Measurements from ENCODE around the gene ASTN2.

ASTN2 gene

DNA sequence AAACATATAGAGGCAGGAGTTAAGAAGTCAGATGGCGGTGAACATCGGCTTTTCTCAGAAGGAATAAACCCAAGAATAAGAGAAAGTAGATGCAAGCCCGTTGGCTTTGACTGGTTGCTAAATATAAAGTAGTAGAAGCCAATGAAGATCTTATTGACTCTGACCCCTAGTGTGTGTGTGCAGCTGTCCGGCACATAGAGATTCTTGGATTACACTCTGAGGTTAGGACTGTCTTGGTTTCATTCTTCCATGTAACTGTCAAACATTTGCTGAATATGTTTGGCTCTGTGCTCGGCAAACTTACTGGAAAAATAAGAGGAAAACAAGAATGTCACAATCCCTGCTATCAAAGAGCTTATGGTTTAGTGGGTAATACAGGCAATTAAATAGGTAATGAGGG lies 54.9 kb downstream of the ASTN2 start:
- no peak for DNase-seq (ENCODE audit: low spot score)

GRCh38 chr9:117355542-117355941 lies 59.3 kb downstream of the ASTN2 start:
- DNase-seq (ENCODE audit: low spot score): no peak

GRCh38 chr9:117354997-117355396 lies 59.9 kb downstream of the ASTN2 start:
- no peak for DNase-seq (ENCODE audit: low spot score)

GRCh38 chr9:117354244-117354847 lies 60.5 kb downstream of the ASTN2 start:
- no peak for DNase-seq (ENCODE audit: low spot score)

DNA sequence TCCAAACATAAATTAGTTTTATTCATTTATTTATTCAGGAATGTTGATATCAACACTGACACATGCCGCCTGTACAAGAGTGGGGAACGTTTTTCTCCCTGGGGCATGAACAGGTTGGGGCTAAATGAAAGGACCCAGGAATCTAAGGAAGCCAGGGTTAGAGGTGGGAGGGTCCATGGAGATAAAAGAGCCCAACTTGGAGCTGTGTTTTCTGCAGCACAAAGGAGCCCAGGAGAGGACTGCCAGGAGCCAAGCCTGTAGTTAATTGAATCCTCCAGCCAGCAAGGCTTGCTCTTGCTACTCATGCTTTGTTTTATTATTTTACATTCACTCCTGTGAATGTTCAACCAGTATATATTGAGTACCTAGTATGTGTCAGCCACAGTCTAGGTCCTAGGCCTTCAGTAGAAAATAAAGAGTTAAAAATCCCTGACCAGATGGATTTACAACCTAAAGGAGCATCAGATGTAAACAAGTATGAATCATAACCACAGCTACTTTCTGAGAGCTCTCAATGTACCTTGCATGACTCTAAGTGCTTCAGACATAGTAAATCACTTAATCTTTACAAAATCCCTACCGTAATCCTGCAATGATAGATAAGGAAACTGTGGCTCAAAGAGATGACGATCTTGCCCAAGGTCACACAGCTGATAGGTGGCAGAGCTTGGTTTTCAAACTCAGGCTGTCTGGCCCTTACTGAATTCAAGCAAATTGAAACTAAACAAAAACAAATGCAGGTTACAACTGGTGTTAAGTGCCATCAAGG lies 69.8 kb downstream of the ASTN2 start:
- DNase-seq (ENCODE audit: low spot score): no peak

DNA sequence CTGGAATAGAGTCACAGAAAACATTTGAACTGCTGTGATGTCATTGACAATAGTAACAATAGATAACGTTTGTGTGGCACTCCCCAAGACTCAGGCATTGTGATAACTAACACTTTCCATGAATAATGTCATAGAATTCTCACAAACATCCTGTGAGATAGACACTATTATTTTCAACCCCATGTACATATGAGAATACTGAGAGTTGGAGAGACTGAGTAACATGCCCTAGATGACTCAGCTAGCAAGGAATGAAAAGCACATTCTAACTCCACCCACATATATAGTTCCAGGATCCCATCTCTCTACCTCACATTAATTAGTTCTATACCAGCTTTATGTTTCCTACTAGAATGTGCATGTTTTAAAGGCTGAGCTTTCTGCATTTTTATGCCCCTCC lies 71.4 kb downstream of the ASTN2 start:
- no peak for DNase-seq (ENCODE audit: low spot score)

DNA sequence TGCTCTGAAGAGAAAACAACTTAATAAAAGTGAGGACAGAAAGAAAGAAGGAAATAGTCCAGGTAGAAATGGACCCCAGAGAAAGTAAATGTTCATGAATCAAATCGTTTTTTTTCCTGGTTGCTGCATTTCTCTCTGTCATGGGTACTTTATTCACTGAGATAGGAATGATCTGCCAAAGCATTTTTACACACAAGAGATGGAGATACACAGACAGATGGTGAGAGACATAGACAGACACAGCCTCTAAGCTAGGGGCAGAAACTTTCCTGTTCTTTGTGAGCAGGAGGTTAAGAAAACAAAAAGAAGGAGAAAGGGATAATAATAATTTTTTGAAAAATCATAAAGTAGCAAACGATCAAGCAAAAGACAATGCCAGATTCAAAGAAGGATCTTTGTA lies 73.7 kb downstream of the ASTN2 start:
- DNase-seq (ENCODE audit: low spot score): no peak

DNA sequence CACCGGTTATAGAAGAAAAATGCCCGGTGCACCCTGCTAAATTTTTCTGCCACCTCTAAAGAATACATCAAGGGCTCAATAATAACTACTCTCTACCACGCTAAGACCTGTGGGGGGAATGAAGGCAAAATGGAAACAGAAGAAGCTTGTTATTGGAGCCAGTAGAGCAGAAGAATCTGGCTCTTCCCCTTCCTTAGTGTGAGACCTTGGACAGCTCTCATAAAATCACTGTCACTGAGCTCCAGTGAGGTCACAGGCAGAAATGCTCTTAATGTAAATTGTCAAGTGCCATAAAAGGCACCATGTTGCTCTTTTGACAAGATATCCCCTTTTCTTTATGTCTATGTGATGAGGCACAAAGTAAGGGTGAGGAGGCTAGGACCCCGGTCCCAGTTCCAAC lies 74.4 kb downstream of the ASTN2 start:
- no peak for DNase-seq (ENCODE audit: low spot score)

GRCh38 chr9:117335837-117336433 lies 78.9 kb downstream of the ASTN2 start:
- DNase-seq (ENCODE audit: low spot score): no peak

GRCh38 chr9:117334101-117334500 lies 80.8 kb downstream of the ASTN2 start:
- DNase-seq (ENCODE audit: low spot score): no peak

GRCh38 chr9:117325831-117326230 lies 89.0 kb downstream of the ASTN2 start:
- DNase-seq (ENCODE audit: low spot score): no peak

DNA sequence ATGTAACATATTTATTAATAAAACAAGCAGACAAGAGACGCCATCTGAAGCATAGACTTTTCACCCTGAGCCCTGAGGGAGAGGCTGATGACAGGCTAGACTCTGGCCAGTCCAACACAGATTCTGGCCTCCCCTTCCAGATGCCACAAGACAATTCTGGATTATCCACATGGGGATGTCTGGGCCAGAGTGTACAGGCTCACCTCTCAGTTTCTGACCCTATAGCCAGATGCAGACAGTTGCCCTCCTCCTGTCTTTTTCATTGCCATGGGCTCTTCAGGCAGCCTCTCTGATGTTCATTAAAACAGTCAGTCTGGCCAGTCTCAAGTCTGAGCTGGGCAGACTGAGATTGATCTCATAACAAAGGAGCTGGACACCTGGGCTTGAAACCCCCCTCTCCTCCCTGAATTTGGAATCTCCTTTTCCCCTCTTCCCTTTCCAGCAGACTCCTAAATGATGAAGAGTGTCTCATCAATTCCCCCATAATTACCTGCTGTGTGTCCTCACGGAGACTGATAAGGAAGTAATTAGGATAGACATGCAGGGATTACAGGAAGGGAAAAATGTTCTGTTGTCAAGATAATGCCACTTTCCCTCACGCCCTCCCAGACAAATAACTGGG lies 89.6 kb downstream of the ASTN2 start:
- DNase-seq (ENCODE audit: low spot score): no peak

DNA sequence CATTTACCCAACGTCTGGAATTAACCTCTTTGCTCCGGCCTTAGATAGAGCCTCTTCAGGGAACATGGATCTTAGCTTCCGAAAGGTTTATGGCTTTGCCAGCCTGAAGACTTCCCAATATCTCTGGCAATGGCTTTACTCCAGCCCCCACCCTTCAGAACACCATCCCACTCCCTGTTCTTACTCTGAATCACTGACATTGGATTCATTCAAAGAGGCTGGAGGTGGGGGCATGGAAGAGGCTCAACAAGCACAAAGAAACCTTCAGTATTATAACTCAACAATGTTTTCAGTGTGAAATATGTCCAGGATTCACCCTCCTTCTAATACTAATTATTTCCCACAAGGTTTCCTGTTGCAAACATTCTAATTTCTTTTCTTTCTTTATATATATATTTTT lies 91.5 kb downstream of the ASTN2 start:
- DNase-seq (ENCODE audit: low spot score): no peak

- DNase-seq (ENCODE audit: low spot score): no peak
Measured at GRCh38 chr9:117317192-117317591, 97.7 kb downstream of the ASTN2 start.

DNA sequence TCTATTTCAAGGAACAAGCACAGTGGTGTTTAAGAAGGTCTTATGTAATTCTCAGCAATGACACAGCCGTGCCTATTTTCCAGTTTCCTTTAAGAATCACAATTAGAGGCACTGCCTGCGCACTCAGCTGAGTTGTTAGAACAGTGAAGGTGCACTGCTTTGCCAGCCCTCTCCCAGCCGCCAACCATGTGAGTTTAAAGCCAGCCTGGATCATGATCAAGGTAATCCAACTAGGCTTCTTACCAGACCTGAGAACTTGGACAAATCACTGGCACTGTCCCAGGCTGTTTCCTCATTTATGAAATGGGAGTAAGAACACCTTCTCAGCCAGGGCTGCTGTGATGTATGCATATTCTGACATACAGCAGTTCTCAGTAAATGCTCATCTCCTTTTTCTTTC lies 99.6 kb downstream of the ASTN2 start:
- DNase-seq (ENCODE audit: low spot score): no peak

DNA sequence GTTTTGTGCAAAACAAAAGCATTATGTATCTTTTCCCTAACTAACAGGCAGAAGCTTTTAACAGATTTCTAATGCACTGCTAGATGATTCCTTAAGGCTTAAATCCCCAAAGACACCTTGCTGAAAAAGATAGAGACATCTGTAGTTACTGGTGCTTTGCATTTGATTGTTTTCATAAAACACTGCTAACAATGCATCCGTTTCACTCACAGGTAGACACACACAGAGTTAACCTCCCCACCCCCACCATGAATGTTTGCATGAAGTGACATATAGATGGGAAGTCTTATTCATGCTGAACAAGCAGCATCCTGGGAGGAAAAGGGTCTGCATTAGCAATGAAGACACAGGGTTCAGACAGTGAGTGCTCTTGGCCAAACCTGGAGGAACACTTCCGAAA lies 100.9 kb downstream of the ASTN2 start:
- DNase-seq (ENCODE audit: low spot score): no peak

- no peak for DNase-seq (ENCODE audit: low spot score)
Measured at GRCh38 chr9:117307701-117308100, 107.2 kb downstream of the ASTN2 start.

DNA sequence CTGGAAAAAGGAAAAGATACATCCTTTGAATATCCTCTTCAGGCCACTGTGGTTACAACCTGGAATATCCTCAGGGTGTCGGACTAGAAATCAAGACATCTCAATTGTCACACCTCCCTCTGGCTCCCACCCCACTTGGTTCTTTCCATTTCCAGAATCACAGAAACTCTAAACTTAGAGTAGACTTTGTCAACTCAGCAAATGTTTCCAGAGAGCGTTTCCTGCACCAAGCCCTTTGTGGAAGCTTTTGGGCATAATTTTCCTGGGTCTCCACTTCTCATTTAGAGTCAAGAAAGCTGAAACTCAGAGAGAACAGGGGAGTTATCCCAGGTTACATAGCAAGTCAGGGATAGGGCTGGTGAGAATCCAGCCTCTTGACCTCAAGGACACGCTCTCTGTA lies 108.8 kb downstream of the ASTN2 start:
- DNase-seq (ENCODE audit: low spot score): no peak

DNA sequence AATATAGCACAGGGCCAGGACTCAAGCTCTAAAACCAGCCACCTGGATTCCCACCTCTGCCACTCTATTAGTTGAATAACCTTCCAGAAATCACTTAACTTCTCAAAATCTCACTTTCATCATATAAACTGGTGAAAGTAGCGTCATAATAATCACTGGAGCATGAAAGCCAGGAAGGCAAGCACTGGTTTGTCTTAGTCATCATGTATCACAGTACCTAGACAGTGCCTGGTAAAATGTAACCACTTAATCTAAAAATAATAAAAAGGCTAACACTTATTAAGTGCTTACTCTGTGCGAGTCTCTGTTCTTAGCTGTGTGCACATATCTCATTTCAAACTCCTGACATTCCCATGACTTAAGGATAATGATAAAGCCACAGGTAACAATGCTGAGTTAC lies 109.4 kb downstream of the ASTN2 start:
- DNase-seq (ENCODE audit: low spot score): no peak

DNA sequence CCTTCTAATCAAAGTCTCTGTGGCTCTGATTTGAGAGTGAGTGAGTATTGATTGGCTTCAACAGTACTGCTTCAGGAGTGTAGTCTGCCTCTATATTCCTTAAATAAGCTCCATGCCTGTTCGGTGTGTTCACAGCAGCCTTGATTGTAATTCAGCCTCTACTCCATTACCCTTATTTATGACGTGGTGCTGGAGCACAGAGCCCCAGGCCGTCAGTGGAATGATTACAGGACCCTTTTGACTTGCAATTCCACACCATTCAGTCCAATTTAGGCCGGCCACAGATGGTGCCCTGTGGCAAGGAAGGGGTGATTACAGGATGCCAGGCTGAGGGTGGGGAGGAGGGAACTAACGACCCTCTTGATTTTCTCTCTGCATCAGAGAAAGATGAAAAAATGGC lies 110.3 kb downstream of the ASTN2 start:
- no peak for DNase-seq (ENCODE audit: low spot score)

DNA sequence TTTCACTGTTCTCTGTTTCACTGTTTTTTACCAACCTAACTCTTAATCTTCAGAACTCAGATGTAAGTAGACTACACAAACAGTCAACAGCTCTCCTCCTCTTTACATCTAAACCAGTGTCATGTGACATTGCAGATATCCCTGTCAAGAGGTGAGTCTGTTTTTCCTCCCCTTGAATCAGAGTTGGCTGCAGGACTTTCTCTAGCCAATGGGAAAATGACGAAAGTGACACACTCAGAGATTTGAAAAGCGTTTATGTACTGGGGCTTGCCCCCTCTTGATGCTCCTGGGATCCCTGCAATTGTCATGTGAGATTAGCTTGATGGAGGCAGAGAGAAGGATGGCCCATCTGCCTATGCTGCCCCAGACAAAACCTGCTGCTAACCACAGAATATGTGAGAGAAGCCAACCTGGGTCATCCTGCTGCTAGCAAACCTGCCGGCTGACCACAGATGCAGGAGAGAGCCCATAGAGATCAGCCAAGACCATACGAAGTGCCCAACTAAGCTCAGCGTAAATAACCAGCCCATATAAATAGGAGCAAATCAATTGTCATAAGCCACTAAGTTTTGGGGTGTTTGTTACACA lies 111.1 kb downstream of the ASTN2 start:
- DNase-seq (ENCODE audit: low spot score): no peak

DNA sequence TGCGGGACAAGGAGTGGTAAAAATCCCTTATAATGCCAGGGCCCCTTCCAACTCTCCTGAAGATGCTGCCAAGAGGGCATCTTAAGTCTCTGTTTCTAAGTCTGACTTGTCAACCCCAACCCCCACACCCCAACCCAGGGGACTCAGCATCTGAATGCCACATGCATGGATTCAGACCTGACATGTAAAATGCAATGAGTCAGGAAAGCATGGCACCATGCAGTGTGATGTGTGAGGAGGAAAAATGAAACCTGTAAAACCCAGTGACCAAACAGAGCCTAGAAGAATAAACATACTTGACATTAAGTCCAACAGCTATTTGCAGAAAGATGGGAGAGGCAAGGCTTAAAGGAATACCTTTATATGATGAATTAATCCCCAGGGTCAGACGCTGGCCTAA lies 112.4 kb downstream of the ASTN2 start:
- no peak for DNase-seq (ENCODE audit: low spot score)

Measured in germinal center (tissue), 1 donor.